SKM-1 treated with dmso at 0.1 percent for 144 hours (cell line): Measurements from ENCODE around the gene SHE.
A peak's percentile ranks its signal among the peaks of the same experiment; 100 is the strongest.
"Not testable (repeated sequence)": the region's sequence is repeated elsewhere in the genome, so short reads cannot be mapped to it uniquely, and the experiment has no call there.

Experiments
- DNase-seq: peaks from one replicate; lab custom pipeline; 2025; ENCODE audit not compliant: unreplicated experiment; lab: John Stamatoyannopoulos, UW

Gene SHE

DNA sequence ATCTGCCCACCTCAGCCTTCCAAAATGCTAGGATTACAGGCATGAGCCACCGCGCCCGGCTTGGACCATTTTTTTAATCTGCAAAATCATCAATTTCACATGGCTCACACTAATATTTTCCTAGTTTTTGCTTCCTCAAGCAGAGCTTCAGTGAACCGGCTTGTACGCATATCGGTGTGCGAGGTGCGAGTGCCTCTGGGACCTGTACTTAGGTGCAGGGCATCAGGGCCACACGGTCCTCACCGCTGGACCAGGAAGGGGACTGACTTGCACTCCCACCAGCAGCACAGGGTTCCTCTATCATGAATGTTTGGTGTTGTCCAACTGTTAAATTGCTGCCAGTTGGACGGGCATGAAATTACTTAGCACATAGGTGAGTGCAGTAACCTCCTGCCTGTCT is 15.4 kb upstream of the SHE start:
- DNase-seq, result no peak

DNA sequence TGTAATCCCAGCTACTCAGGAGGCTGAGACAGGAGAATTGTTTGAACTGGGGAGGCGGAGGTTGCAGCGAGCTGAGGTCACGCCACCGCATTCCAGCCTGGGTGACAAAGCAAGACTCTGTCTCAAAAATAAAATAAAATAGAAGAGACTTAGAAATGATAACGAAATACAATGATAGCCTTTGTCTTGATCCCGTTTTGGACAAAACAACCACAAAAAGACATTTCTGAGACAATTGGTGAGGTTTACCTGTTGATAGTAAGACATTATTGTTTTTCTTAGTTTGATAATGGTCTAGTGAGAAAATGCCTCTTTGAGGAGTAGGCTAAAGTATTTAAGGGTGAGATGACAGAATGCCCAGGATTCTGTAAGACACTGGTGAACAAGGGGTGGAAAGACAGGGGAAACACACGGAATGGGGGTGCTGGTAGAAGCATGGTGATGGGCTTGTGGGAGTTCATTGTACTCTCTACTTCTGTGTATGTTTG is 11.9 kb upstream of the SHE start:
- DNase-seq, result no peak

DNA sequence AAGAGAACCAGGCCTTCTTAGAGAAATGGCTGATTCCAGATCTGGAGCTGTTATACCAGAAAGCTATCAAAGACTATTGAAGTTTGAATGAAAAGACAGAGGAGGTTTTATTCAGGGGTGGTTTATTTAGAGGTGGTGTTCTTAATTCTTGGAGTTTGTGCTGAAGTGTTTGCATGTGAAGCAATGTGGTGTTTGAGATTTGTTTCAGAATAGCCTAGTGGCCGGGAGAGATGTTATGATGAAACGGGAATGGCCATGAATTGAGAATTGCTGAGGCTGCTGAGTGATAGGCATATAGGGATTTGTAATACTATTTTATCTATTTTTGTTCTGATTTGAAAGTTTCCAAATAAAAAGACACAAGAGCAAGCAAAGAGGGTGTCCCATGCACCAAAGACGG is 10.5 kb upstream of the SHE start:
- DNase-seq, result no peak

DNA sequence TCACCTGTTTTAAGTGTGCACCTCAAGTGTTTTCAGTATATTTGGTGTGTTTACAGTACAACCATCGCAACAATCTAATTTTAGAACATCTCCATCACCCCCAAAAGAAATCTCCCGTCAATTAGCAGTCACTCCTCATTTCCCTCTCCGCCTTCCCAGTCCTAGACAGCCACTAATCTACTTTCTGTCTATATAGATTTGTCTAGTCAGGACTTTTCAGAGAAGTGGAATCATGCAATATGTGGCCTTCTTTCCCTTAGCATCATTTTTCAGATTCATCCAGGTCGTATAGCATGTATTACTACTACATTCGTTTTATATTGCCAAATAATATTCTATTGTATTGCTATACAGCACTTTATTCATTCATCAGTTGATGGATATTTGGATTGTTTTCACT is 1.7 kb upstream of the SHE start:
- no peak for DNase-seq

DNA sequence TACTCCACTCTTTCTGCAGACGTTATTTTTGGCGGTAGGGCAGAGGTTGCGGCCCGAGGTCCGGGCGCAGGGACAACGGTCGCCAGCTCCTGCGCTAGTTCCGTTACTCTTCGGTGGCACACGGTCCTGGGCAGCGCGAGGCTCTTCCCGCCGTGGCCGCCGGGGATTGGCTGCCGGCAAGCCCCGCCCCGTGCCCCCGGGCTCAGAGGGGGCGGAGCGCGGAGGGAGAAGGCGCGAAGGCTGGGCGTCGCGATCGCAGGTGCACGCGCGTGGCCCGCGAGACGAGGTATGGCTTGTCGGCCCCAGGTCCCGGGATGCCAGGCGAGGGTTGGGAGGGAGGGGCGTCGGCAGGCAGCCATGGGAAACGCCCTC is 518 bp upstream of the SHE start:
- DNase-seq, result no peak

DNA sequence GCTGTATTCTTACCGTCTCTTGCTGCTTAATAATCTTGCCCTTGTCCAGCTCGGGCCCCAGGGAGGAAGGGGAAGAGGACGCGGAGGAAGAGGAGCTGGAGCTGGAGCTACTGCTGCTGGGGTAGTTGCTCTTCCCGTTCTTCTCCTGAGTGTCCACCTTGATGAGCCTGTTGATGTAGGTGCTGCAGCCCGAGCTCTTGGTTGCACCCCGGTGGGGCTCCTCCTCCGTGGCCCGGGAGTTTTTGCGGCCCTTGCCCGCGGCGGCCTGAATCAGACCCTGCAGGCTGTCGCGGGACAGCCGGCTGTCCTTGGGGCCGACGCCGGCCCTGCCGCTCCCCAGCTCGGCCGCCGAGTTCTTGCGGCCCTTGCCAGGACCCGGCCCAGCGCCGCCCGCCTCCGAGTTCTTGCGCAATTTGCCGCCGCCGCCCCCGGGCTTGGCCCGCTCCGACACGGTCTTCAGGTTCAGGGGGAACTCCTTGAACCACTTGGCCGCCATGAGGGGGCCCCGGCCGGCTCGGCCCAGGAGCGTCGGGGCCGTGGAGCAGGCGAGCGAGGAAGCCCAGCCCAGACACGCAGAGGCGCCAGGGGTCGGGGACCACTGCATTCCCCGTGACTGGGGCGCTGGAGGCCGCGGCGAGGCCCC is 668 bp downstream of the SHE start:
- DNase-seq, result no peak

DNA sequence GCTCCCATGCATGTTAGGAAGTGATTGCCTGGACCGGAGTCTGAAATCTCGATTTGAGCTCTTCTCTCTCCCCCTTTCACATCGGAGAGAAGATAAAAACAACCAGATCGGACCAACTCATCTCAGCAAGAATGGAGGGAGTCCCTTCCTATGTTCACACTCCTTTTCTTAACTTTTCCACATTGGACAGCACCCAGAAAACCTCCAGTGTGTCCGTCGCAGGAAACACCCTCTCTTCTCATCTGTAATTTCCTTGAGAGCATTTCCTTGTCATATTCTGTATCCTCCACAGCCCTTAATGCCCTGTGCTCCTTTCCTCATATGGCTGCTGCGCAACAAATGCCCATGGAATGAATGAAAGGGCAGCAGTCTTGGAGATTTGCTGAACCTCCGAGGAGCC is 1.7 kb downstream of the SHE start:
- DNase-seq, result no peak

DNA sequence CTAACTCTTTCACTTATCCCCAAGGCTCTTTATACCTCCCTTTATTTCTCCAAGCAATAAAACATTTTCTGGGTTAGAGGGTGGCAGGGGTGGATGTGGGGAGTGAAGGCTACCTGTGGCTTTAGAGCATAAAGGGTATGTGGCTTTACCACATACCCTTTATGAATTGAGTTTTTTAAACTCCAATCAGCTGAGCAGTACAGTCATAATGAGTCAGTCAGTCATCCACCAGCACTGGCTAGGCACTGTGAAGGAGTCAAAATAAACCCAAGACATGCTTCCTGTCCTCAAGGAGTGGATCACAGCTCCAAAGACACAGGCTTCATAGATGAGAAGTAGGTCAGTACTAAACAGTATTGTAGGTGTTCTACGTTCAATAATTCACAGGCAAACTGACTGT is 2.8 kb downstream of the SHE start:
- no peak for DNase-seq

DNA sequence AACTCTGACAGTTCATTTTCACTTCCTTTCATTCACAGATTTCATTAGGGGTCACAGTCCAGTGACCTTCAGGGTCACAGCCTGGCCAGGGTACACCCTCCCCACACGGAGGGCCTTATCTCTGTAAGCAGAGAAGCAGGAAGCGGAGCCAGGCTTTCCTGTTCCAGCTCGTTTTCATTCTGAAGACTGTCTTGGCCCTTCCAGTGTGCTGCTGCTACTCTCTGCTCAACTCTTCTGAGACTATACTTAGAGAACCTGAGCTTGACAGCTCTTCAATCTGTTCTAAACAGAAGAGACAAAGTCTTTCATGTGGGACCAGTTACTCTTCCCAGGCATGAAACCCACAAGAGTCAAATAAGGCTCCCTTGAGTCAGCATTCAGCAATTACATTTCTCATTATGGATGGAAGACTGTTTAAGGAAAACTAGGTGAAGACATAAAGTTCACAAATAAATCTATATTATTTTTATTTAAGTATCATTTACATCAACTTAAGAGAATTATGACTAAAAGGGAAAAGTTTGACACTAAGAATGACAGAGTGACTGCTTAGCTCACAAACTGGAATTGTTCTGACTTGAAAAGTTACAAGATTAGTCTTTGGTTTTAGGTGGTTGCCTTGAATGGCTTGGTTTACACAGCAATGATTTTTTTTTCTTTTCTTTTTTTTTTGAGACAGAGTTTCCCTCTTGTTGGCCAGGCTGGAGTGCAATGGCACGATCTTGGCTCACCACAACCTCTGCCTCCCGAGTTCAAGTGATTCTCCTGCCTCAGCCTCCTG is 5.0 kb downstream of the SHE start:
- DNase-seq, result peak; percentile 56

DNA sequence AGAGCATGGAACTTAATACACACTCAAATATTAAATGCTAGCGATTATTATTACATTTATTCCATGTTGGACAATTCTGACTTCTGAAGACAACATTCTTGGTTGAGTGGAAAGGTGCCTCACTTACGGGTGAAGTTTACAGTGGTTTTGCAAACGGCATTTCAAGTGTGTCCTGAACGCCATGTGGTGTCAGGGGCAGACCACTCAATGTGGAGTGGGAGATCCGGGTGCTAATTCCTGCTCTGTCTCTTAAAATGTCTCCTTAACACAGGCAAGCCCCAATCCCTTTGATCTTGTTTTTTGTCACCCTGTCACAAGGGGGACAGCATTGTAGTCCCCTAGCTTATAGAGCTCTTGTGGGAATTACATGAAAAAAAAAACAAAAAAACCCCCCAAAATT is 5.8 kb downstream of the SHE start:
- no peak for DNase-seq

DNA sequence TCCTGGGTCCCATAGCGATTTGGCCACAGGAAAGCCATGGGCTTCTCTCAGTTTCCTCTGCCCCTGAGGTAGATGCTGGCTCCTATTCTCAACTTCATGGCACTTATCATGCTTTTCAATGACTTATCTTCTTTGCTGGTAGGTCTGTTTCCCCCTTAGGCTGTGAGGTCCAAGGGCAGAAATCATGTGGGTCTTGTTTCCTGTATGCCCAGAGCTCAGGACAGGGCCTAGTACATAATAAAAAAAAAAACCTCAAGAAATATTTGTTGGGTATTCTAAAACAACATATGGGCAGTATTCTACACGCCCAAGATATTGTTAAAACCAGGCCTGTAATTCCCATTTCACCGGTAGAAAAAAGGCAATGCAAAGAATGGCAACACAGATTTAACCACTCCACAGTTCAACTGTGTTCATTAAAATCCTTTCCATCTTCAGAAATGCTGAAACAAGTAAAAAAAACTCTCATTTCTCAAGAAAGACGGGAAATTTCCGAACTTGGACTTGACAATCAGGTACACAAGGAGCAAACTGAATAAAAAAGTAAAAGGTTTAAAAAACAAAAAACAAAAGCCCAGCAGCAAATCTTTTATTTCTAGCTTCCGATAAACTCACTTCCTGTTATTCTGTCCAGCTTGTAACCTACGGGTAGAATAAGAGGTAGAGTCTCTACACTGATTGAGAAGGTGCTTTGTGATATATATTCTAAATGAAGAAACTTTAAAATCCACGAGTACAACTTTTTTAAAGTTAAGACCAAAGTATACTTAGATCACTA is 6.5 kb downstream of the SHE start:
- no peak for DNase-seq

DNA sequence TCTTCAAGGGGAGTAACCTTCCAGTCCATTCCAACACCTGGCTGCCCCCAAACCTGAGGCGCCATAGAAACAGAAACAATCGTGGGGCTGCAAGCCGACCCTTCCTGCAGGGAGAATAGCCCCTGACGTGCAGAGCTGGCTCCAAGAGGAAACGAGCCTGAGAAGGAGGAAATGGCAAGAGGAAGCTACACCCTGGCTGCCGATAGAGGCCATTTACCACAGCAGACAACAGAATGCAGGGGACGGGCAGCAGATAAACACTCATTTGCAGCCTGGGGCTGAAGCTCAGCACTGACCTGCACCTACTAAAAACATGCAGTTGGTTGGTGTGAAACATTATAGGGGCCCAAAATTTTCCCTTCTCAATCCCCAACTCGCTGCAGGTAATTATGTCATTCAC is 8.9 kb downstream of the SHE start:
- peak; percentile 90 for DNase-seq

DNA sequence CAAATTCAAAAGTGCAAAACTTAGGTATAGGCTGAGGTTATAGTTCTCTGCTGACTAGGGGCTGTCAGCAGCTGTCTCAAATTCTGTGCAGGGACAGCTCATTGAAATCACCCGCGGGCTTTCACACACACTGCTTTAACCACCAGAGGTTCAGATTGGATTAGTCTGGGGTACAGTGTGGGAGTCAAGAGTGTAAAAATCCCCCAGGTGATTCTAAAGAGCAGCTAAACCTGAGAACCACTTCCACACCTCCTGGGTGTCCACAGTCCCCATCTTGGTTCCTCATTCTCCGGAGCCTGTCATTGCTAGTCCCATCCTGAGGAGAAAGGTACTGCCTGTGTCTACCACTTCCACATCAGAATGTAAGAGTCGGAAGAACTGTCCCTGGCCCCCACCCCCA is 10.1 kb downstream of the SHE start:
- no peak for DNase-seq

DNA sequence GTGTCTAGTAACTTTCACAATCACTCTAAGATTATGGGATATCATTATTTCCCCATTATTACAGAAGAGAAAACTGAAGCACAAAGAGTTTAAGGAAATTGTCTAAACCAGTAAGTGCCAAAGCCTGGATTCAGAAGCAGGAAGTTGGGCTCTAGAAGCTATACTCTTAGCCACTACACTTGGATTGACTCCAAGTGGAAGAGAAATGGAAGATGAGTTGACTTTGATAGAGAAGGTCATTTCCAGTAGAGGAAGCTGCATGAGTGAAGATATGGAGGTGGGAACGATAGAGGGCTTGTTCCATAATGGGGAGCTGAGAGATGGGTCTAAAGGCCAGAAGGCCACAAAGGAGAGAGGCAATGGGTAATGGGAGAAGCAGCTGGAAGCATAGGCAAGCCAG is 11.9 kb downstream of the SHE start:
- DNase-seq, result peak; percentile 56

DNA sequence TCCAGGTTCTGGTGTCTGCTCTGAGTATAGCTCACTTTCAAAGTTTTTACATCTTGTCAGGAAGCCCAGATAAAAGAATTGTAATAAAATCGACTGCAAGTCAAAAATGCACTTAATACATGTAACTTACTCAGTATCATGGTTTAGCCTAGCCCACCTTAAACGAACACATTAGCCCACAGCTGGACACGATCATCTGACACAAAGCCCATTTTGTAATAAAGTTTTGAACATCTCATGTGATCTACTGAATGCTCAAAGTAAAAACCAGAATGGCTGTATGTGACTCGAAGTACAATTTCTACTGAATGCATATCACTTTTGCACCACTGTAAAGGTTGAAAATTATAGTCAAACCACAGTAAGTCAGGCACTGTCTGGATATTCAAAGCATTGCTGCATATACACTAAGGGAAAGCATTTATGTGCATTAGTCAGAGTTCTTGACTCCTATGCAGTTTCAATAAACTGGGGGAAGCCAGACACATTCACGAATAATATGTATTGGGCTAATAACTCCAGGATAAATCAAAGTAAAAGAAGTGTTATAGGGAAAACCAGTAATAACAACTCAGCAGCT is 12.4 kb downstream of the SHE start:
- DNase-seq, result no peak

DNA sequence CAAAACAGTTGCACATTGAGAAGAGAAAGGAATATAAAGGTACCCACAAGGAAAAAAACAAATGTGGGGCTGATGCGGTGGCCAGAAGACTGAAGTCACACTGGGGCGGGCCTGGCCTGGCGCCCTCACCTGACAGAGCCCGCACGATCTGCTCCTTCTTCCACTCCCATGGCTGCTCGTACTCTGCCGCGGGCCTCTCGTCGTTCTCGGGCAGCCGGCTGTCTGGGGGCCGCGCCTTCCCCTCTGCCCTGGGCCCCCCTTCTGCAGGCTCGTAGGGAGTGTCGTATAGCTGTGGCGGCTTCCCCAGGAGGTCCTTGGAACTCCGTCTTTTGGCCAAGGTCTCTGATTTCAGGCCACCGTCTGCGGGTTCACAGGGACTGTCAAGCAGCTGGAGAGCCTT is 13.3 kb downstream of the SHE start:
- no peak for DNase-seq

DNA sequence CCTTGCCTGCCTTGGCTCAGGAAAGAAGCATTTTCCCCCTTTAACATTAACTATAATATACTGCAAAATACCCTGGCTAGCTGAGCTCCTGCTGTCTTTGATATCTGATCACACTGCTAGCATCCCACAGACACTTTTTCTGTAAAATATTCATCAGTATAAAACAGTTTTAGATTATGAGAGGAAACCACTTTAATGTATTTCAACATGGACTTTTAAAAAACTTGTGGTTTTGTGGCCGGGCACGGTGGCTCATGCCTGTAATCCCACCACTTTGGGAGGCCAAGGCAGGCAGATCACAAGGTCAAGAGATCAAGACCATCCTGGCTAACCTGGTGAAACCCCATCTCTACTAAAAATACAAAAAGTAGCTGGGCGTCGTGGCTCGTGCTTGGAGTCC is 15.5 kb downstream of the SHE start:
- DNase-seq, result not testable (repeated sequence)

DNA sequence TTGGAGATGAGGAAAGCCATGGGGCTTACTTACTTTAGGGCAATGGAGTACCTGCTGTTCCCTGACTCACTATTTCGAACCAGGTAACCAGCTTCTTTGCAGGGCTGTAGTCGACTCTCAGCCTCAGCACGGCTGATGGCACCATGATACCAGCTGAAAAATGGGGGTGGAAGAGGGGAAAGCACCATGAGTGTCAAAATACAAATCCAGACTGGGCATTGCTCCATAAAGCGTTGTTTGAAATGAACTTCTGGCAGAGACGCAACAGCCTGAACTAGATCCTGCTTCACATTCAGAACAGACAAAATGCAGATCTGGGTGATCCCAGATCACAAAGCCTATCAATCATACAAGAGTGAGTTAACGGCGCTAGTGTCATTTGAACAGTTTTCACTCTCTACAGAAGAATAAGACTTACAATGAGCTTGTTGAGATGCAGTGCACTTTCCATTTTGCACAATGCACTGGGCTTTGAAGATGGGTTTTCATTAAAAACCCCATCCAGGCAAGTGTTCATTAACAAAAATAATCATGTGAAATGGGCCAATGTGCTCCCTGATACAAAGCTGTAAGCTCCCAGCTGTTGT is 16.2 kb downstream of the SHE start:
- no peak for DNase-seq

DNA sequence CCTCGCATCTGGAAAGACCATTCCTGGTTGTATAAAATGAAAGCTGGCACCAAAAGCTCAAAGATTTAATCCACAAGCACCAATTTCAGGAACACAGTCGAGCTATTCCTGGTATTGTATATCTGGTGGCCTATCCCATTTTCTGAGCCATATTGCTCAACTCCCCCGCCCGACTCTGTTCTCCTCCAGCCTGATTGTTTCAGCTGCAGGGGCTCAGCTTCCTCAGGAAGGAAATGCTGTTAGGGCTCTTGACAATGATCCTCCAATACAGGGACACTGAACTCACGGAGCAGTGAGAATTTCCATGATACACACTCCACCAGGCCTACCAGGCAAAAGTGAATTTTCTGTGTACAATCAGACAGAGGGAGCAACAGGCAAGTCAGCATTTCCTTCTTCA is 17.1 kb downstream of the SHE start:
- peak; percentile 53 for DNase-seq

DNA sequence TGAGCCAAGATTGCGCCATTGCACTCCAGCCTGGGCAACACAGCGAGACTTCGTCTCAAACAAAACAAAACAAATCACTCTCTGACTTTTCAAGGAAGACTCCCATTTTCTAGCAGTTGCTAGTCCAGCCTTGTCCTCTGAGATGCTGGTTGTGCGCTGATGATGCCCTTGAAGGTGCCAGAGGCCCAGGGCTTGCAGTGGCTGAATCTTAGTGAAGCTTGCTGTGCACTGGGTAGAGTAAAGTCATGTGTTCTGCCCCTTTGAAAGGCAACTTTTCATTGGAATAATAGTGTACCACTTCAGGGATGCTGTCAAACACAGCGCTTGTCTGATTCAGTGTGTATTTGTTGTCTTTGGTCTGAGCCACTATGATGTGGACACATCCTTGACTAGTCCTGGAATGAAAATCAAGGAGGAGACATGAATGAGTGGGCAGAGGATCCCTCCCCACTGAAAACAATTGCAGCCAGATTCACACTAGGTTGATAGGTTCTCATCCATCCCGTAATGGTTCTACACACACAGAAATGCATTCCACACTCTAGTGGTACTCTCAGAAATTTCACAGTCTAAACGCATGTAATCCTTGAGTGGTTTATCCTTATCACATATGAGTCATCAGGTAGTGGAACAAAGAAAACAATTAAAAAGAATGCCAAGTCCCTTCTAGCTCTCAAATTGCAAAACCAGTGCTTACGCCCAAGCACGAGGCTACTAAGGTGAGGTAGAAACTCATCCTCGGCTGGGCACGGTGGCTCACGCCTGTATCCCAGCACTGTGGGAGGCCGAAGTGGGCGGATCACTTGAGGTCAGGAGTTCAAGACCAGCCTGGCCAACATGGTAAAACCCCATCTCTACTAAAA is 18.0 kb downstream of the SHE start:
- no peak for DNase-seq
